Upper lobe of left lung (tissue), 6 donors: ENCODE data around the gene PDE4C. TPM values are rescaled to one million over a fixed set of nuclear protein-coding genes. Genes with fewer than 3 reads are reported as not detected.

ENCODE experiments used
- ATAC-seq, 2 donors: fragments of 200-7000 bp; cut with Tn5 transposase; one replicate each; pipeline ENCODE4 v1.9.1; 2022; ENCODE audit warnings: mild to moderate bottlenecking in 2 of 2, moderate library complexity in 2 of 2; ENCODE audit not compliant: low FRiP score in 2 of 2
- DNase-seq, 2 donors: peaks; one replicate each; pipeline ENCODE4 v3.0.0-alpha.2; 2019 to 2020
- H3K27ac ChIP-seq, 4 donors: fragments of 200-600 bp; sonication (generic); one replicate each; pipeline ENCODE4 v1.5.1; 2016 to 2019
- H3K27me3 ChIP-seq, 4 donors: fragments of 200-600 bp; sonication (generic); one replicate each; pipeline ENCODE4 v1.5.1; 2017 to 2019
- H3K36me3 ChIP-seq, 4 donors: fragments of 200-600 bp; sonication (generic); one replicate each; pipeline ENCODE4 v1.5.1; 2016 to 2019
- H3K4me1 ChIP-seq, 4 donors: fragments of 200-600 bp; sonication (generic); one replicate each; pipeline ENCODE4 v1.5.1; 2018 to 2019
- H3K4me3 ChIP-seq, 4 donors: fragments of 200-600 bp; sonication (generic); one replicate each; pipeline ENCODE4 v1.5.1; 2017 to 2019; ENCODE audit warnings: mild to moderate bottlenecking in 2 of 4, moderate library complexity in 1 of 4
- H3K9me3 ChIP-seq, 4 donors: fragments of 200-600 bp; sonication (generic); one replicate each; pipeline ENCODE4 v1.5.1; 2018 to 2019
- CTCF ChIP-seq, 6 experiments: fragments of 450-650 bp in 4 of 6; fragments of 200-600 bp in 2 of 6; sonication (generic) in 2 of 6; IDR thresholded peaks; one replicate each; pipeline ENCODE4 v1.5.1; 2016 to 2019; ENCODE audit warnings: antibody characterized with exemption in 6 of 6
- EP300 ChIP-seq, 4 donors: sonication (generic); formaldehyde crosslinking; IDR thresholded peaks; one replicate each; pipeline ENCODE4 v1.5.1; 2017; ENCODE audit warnings: antibody characterized with exemption in 4 of 4, control low read depth in 2 of 4
- POLR2A ChIP-seq, 4 donors: fragments of 450-650 bp; IDR thresholded peaks; one replicate each; pipeline ENCODE4 v1.5.1; 2016 to 2017; ENCODE audit warnings: antibody characterized with exemption in 4 of 4, mild to moderate bottlenecking in 2 of 4
- POLR2AphosphoS5 ChIP-seq, 2 donors: sonication (generic); formaldehyde crosslinking; IDR thresholded peaks; one replicate each; pipeline ENCODE4 v1.5.1; 2017; ENCODE audit warnings: antibody characterized with exemption in 2 of 2
- WGBS, 2 donors: methylation state at CpG; one replicate each; pipeline ENCODE4 v1.1.5; 2017 to 2018; 5-methylcytosine and 5-hydroxymethylcytosine counted together
- total RNA-seq, 6 donors: library from RNA; depleted of rRNA in 4 of 6; stranded (reverse); fragments of >200 nt in 4 of 6; gene quantifications; one replicate each; pipeline versions ENCODE4 v1.1.0 to v1.2.1, GENCODE V29; 2016 to 2021
- donor health status: DM: no; HTN: no; CAD: no; lungs with moderate emphysema.
- donor health status: DM: no; HTN: yes; CAD: no; lungs with severe emphysema.

PDE4C gene
- total RNA-seq, 6 donors from 2014 or later, result 6.4 to 479 (median 21.0) TPM

- ATAC-seq, result peak in 1 of 2 donors; percentile 58
- Histone ChIP-seq H3K4me3 (no peak overlapping the region), H3K9me3 (peaks cover 0 to 3% (median 0%) of the 10 kb centered on the region in 4 donors), H3K27ac (no peak overlapping the region), H3K4me1 (peaks cover 0 to 13% (median 6%) of the 10 kb centered on the region in 4 donors), H3K27me3 (no peaks in the 10 kb centered on the region), H3K36me3 (peaks cover 0 to 10% (median 3%) of the 10 kb centered on the region in 4 donors)
- TF ChIP-seq POLR2A (IDR thresholded peaks at IDR 0.05), result no peak
- peak in 3 of 6 experiments; percentile 32 to 48 (median 39) for TF ChIP-seq CTCF (IDR thresholded peaks at IDR 0.05)
- WGBS, 2 donors, result 19 to 34% methylated on average over 12 to 18 of the region's 24 CpGs
- peak; percentile 40 to 85 for DNase-seq
Observed at GRCh38 chr19:18254546-18255503, 28.6 kb upstream of the PDE4C start.

GRCh38 chr19:18253716-18254115, 27.5 kb upstream of the PDE4C start:
- H3K36me3 ChIP-seq, result peaks cover 0 to 10% (median 3%) of the 10 kb centered on the region in 4 donors
- peak overlapping the region in 1 of 4 donors; percentile 46 for H3K27ac ChIP-seq
- 35 to 49% methylated on average over 4 to 5 of the region's 5 CpGs for WGBS, 2 donors
- peak; percentile 57 to 60 for ATAC-seq
- H3K4me3 ChIP-seq, result no peak overlapping the region
- TF ChIP-seq POLR2A (IDR thresholded peaks at IDR 0.05) (no peak), EP300 (IDR thresholded peaks at IDR 0.05) (no peak), POLR2AphosphoS5 (IDR thresholded peaks at IDR 0.05) (no peak), CTCF (IDR thresholded peaks at IDR 0.05) (no peak)
- DNase-seq, result peak in 1 of 2 donors; percentile 61
- peaks cover 0 to 13% (median 6%) of the 10 kb centered on the region in 4 donors for H3K4me1 ChIP-seq
- H3K9me3 ChIP-seq, result peaks cover 0 to 3% (median 0%) of the 10 kb centered on the region in 4 donors
- H3K27me3 ChIP-seq, result no peaks in the 10 kb centered on the region

GRCh38 chr19:18253130-18253529, 26.9 kb upstream of the PDE4C start:
- WGBS, 2 donors, result 68 to 82% methylated on average over 4 of the region's 4 CpGs

GRCh38 chr19:18252370-18252717, 26.1 kb upstream of the PDE4C start:
- ATAC-seq (no peak), DNase-seq (no peak)
- H3K4me3 ChIP-seq, result no peak overlapping the region
- H3K27me3 ChIP-seq, result no peaks in the 10 kb centered on the region
- H3K36me3 ChIP-seq, result peaks cover 0 to 4% (median 1%) of the 10 kb centered on the region in 4 donors
- WGBS, 2 donors, result 64 to 83% methylated on average over 7 of the region's 7 CpGs
- TF ChIP-seq CTCF (IDR thresholded peaks at IDR 0.05) (no peak), POLR2AphosphoS5 (IDR thresholded peaks at IDR 0.05) (no peak), POLR2A (IDR thresholded peaks at IDR 0.05) (no peak), EP300 (IDR thresholded peaks at IDR 0.05) (no peak)
- peaks cover 0 to 3% (median 0%) of the 10 kb centered on the region in 4 donors for H3K9me3 ChIP-seq
- H3K27ac ChIP-seq, result no peak overlapping the region
- H3K4me1 ChIP-seq, result peaks cover 0 to 13% (median 8%) of the 10 kb centered on the region in 4 donors

More at GRCh38 chr19:18253130-18253529, 26.9 kb upstream of the PDE4C start:
- ATAC-seq, result no peak
- TF ChIP-seq EP300 (IDR thresholded peaks at IDR 0.05) (no peak), POLR2A (IDR thresholded peaks at IDR 0.05) (no peak), POLR2AphosphoS5 (IDR thresholded peaks at IDR 0.05) (no peak), CTCF (IDR thresholded peaks at IDR 0.05) (no peak)
- H3K4me1 ChIP-seq, result peaks cover 0 to 13% (median 8%) of the 10 kb centered on the region in 4 donors
- peaks cover 0 to 3% (median 0%) of the 10 kb centered on the region in 4 donors for H3K9me3 ChIP-seq
- no peak overlapping the region for H3K4me3 ChIP-seq
- peaks cover 0 to 10% (median 3%) of the 10 kb centered on the region in 4 donors for H3K36me3 ChIP-seq
- no peak for DNase-seq
- no peaks in the 10 kb centered on the region for H3K27me3 ChIP-seq
- H3K27ac ChIP-seq, result no peak overlapping the region
